Breast epithelium (tissue), 4 donors: Measurements from ENCODE around the gene SPATA1. TPM values are rescaled to one million over a fixed set of nuclear protein-coding genes. Genes with fewer than 3 reads are reported as not detected.

Experiments used
- DNase-seq, 2 donors: peaks; one replicate each; pipeline ENCODE4 v3.0.0-alpha.2; 2019; ENCODE audit warnings: low spot score in 2 of 2
- H3K27ac ChIP-seq, 2 donors: fragments of 200-600 bp; sonication (generic) in 1 of 2; one replicate each; pipeline ENCODE4 v1.5.1; 2016 to 2019; ENCODE audit warnings: mild to moderate bottlenecking in 1 of 2
- H3K27me3 ChIP-seq, 2 donors: fragments of 200-600 bp; sonication (generic) in 1 of 2; one replicate each; pipeline versions ENCODE4 v1.5.1 to v1.6.0; 2017 to 2019; ENCODE audit warnings: control low read depth in 1 of 2, mild to moderate bottlenecking in 1 of 2
- H3K36me3 ChIP-seq: fragments of 200-600 bp; one replicate; pipeline ENCODE4 v1.5.1; 2019
- H3K4me1 ChIP-seq, 2 donors: fragments of 200-600 bp; sonication (generic); one replicate each; pipeline ENCODE4 v1.5.1; 2016 to 2019; ENCODE audit warnings: control low read depth in 1 of 2
- H3K4me3 ChIP-seq, 3 donors: fragments of 200-600 bp; sonication (generic); 1 replicate in 2 of 3; 2 replicates in 1 of 3; pipeline ENCODE4 v1.5.1; 2016 to 2019; ENCODE audit warnings: mild to moderate bottlenecking in 3 of 3, moderate library complexity in 2 of 3
- H3K9me3 ChIP-seq, 2 donors: fragments of 200-600 bp; sonication (generic) in 1 of 2; one replicate each; pipeline ENCODE4 v1.5.1; 2016 to 2019; ENCODE audit warnings: control low read depth in 1 of 2
- CTCF ChIP-seq, 3 donors: fragments of 450-650 bp; IDR thresholded peaks; one replicate each; pipeline ENCODE4 v1.5.1; 2016 to 2017; ENCODE audit warnings: antibody characterized with exemption in 3 of 3, mild to moderate bottlenecking in 3 of 3, moderate library complexity in 3 of 3
- POLR2A ChIP-seq: fragments of 450-650 bp; IDR thresholded peaks from one replicate; pipeline ENCODE4 v1.6.1; 2016; ENCODE audit warnings: antibody characterized with exemption, mild to moderate bottlenecking, moderate library complexity
- POLR2AphosphoS5 ChIP-seq, 3 donors: sonication (generic); formaldehyde crosslinking; IDR thresholded peaks; one replicate each; pipeline ENCODE4 v1.6.1; 2017; ENCODE audit warnings: antibody characterized with exemption in 3 of 3
- intact Hi-C: fragments of 100-400 bp; cut with DNase I; formaldehyde crosslinking; loops from one replicate; pipeline ENCODE4 v1.15.1; 2023; ENCODE audit warnings: low total_unique reads
- total RNA-seq, 3 donors: library from RNA; depleted of rRNA; stranded (reverse); fragments of >200 nt; gene quantifications; one replicate each; pipeline ENCODE4 v1.1.0, GENCODE V29; 2016

Gene SPATA1
- total RNA-seq, 3 donors from 2014 or later: 0.16 to 1.0 (median 0.33) TPM

GRCh38 chr1:84615790-84616189 is 109.6 kb downstream of the SPATA1 start:
- peaks cover 5 to 8% of the 10 kb centered on the region in 2 donors for H3K9me3 ChIP-seq
- no peaks in the 10 kb centered on the region for H3K4me1 ChIP-seq
- no peak overlapping the region for H3K27ac ChIP-seq
- intact Hi-C loops: no loop called here
- no peak overlapping the region for H3K4me3 ChIP-seq
- TF ChIP-seq POLR2A (no peak), CTCF (IDR thresholded peaks at IDR 0.05) (no peak), POLR2AphosphoS5 (IDR thresholded peaks at IDR 0.05) (no peak)
- H3K36me3 ChIP-seq: no peaks in the 10 kb centered on the region
- DNase-seq: no peak
- no peaks in the 10 kb centered on the region for H3K27me3 ChIP-seq

Other genes starting within 250 kb of the SPATA1 start
- 1 to 10 TPM; 2.1 to 3.1 (median 2.6) TPM for gene SAMD13, start 204.7 kb upstream of the SPATA1 start, total RNA-seq
- 1 to 10 TPM in 2 of 3 donors, not detected in 1; 1.3 to 7.2 TPM for gene DNASE2B, start 107.9 kb upstream of the SPATA1 start, total RNA-seq
- gene RPF1, start 27.1 kb upstream of the SPATA1 start, total RNA-seq: 10 to 100 TPM; 33.6 to 44.6 (median 41.6) TPM
- gene GNG5, start 195 bp downstream of the SPATA1 start, total RNA-seq: 10 to 100 TPM; 47.8 to 66.6 (median 47.9) TPM
- 10 to 100 TPM; 18.4 to 22.9 (median 22.5) TPM for gene CTBS, start 68.1 kb downstream of the SPATA1 start, total RNA-seq
- gene SSX2IP, start 184.1 kb downstream of the SPATA1 start, total RNA-seq: 10 to 100 TPM in 1 of 3 donors, 1 to 10 TPM in 2; 1.1 to 11.0 (median 4.3) TPM